ENCODE data around the gene MAST3.
"Not testable (repeated sequence)": the region's sequence is repeated elsewhere in the genome, so short reads cannot be mapped to it uniquely, and the experiment has no call there.

MAST3 gene

GRCh38 chr19:18089096-18089541 is 8.5 kb upstream of the MAST3 start:
- peak; percentile 67 for DNase-seq (ENCODE audit: low spot score)

- no peak for DNase-seq (ENCODE audit: low spot score)
These were observed 7.9 kb upstream of the MAST3 start for GRCh38 chr19:18089726-18090125.

GRCh38 chr19:18090545-18091216 is 6.9 kb upstream of the MAST3 start:
- no peak for DNase-seq (ENCODE audit: low spot score)

GRCh38 chr19:18091217-18091608 is 6.4 kb upstream of the MAST3 start:
- peak; percentile 82 for DNase-seq (ENCODE audit: low spot score)

- no peak for DNase-seq (ENCODE audit: low spot score)
These were observed 4.0 kb upstream of the MAST3 start for GRCh38 chr19:18093439-18094161.

- DNase-seq (ENCODE audit: low spot score) = no peak
These were observed 1.3 kb upstream of the MAST3 start for GRCh38 chr19:18096258-18096657.

- no peak for DNase-seq (ENCODE audit: low spot score)
These were observed 664 bp downstream of the MAST3 start for GRCh38 chr19:18097993-18098890.

GRCh38 chr19:18098891-18099622 is 1.5 kb downstream of the MAST3 start:
- DNase-seq (ENCODE audit: low spot score) = no peak

GRCh38 chr19:18099623-18099995 is 2.0 kb downstream of the MAST3 start:
- no peak for DNase-seq (ENCODE audit: low spot score)

- no peak for DNase-seq (ENCODE audit: low spot score)
These were observed 3.1 kb downstream of the MAST3 start for GRCh38 chr19:18100710-18101109.

GRCh38 chr19:18101268-18101667 is 3.7 kb downstream of the MAST3 start:
- no peak for DNase-seq (ENCODE audit: low spot score)

GRCh38 chr19:18102916-18103542 is 5.5 kb downstream of the MAST3 start:
- no peak for DNase-seq (ENCODE audit: low spot score)

GRCh38 chr19:18104793-18105131 is 7.2 kb downstream of the MAST3 start:
- no peak for DNase-seq (ENCODE audit: low spot score)

- not testable (repeated sequence) for DNase-seq (ENCODE audit: low spot score)
These were observed 7.7 kb downstream of the MAST3 start for GRCh38 chr19:18105259-18105658.

- no peak for DNase-seq (ENCODE audit: low spot score)
These were observed 9.7 kb downstream of the MAST3 start for GRCh38 chr19:18107235-18107634.

GRCh38 chr19:18108897-18109296 is 11.3 kb downstream of the MAST3 start:
- DNase-seq (ENCODE audit: low spot score) = no peak

- DNase-seq (ENCODE audit: low spot score) = no peak
These were observed 11.8 kb downstream of the MAST3 start for GRCh38 chr19:18109341-18109732.

GRCh38 chr19:18109733-18110608 is 12.4 kb downstream of the MAST3 start:
- no peak for DNase-seq (ENCODE audit: low spot score)

- no peak for DNase-seq (ENCODE audit: low spot score)
These were observed 13.1 kb downstream of the MAST3 start for GRCh38 chr19:18110609-18111232.

- peak; percentile 84 for DNase-seq (ENCODE audit: low spot score)
These were observed 15.5 kb downstream of the MAST3 start for GRCh38 chr19:18112989-18113478.

Data from activated CD4-positive, alpha-beta T cell treated with anti-CD3 and anti-CD28 coated beads, Interleukin-2, Interleukin-4, amounts not matched to agents 100 ng/mL and 50 ng/mL, durations not matched to agents 16 hours and 8 hours (primary cell).